Muscle of arm (tissue), 14 donors: Measurements from ENCODE around the gene SCN9A. TPM values are rescaled to one million over a fixed set of nuclear protein-coding genes. Genes with fewer than 3 reads are reported as not detected.
"Not testable (repeated sequence)": the region's sequence is repeated elsewhere in the genome, so short reads cannot be mapped to it uniquely, and the experiment has no call there.

ENCODE experiments used
- DNase-seq: peaks from one replicate; pipeline ENCODE4 v3.0.0-alpha.2; 2013
- long read RNA-seq, 11 donors: transcript quantifications; one replicate each; lab custom pipeline, GENCODE V29; 2026
- polyA plus RNA-seq, 12 donors: library from polyadenylated mRNA; unstranded; fragments of 120-200 nt; gene quantifications; one replicate each; pipeline ENCODE4 v1.2.1, GENCODE V29; 2013; ENCODE audit not compliant: insufficient read length in 12 of 12

The SCN9A gene
- 10 to 100 TPM in 1 of 12 donors, 1 to 10 TPM in 10, not detected in 1; 2.8 to 19.1 (median 4.2) TPM for polyA plus RNA-seq
- long read RNA-seq, donor 1: 0 reads
- long read RNA-seq, donor 2: 0 reads
- long read RNA-seq, donor 3: 0 reads
- long read RNA-seq, donor 4: 0 reads
- long read RNA-seq, donor 5, partial matches to known transcripts: 0 of 1 reads
- long read RNA-seq, donor 5, other reads (novel, unspliced or antisense): 0 of 1 reads
- long read RNA-seq, donor 6: 0 reads
- long read RNA-seq, donor 7: 0 reads
- long read RNA-seq, donor 8, partial matches to known transcripts: 0 of 1 reads
- long read RNA-seq, donor 8, other reads (novel, unspliced or antisense): 0 of 1 reads
- long read RNA-seq, donor 9: 0 reads
- long read RNA-seq, donor 10, partial matches to known transcripts: 0 of 1 reads
- long read RNA-seq, donor 10, other reads (novel, unspliced or antisense): 0 of 1 reads
- long read RNA-seq, donor 11: 0 reads

- peak; percentile 57 for DNase-seq
Measured at GRCh38 chr2:166375736-166376487, at the start of gene SCN9A. TSS of gene SCN9A (minus strand) at chr2:166375944. CDS start at chr2:166311756, 64,188 bp downstream.

- no peak for DNase-seq
Measured at GRCh38 chr2:166424841-166425240, 49.1 kb upstream of the SCN9A start.

- DNase-seq: peak; percentile 7
Measured at GRCh38 chr2:166419616-166419934, 43.8 kb upstream of the SCN9A start.

- no peak for DNase-seq
Measured at GRCh38 chr2:166418853-166419615, 43.3 kb upstream of the SCN9A start.

- DNase-seq: peak; percentile 24
Measured at GRCh38 chr2:166417669-166418068, 41.9 kb upstream of the SCN9A start.

GRCh38 chr2:166413255-166413654, 37.5 kb upstream of the SCN9A start:
- no peak for DNase-seq

- DNase-seq: no peak
Measured at GRCh38 chr2:166411473-166412230, 35.9 kb upstream of the SCN9A start.

- DNase-seq: no peak
Measured at GRCh38 chr2:166410828-166411472, 35.2 kb upstream of the SCN9A start.

GRCh38 chr2:166407746-166408145, 32.0 kb upstream of the SCN9A start:
- DNase-seq: not testable (repeated sequence)

GRCh38 chr2:166406374-166406773, 30.6 kb upstream of the SCN9A start:
- DNase-seq: no peak

GRCh38 chr2:166405569-166405926, 29.8 kb upstream of the SCN9A start:
- no peak for DNase-seq

- DNase-seq: no peak
Measured at GRCh38 chr2:166404831-166405568, 29.3 kb upstream of the SCN9A start.

- DNase-seq: no peak
Measured at GRCh38 chr2:166394245-166394644, 18.5 kb upstream of the SCN9A start.

GRCh38 chr2:166393008-166393407, 17.3 kb upstream of the SCN9A start:
- DNase-seq: no peak

- DNase-seq: peak; percentile 25
Measured at GRCh38 chr2:166388481-166389070, 12.8 kb upstream of the SCN9A start.

- no peak for DNase-seq
Measured at GRCh38 chr2:166385313-166385712, 9.6 kb upstream of the SCN9A start.

GRCh38 chr2:166384774-166385173, 9.0 kb upstream of the SCN9A start:
- DNase-seq: peak; percentile 34

GRCh38 chr2:166382448-166382847, 6.7 kb upstream of the SCN9A start:
- DNase-seq: no peak

- DNase-seq: no peak
Measured at GRCh38 chr2:166380615-166381014, 4.9 kb upstream of the SCN9A start.

- no peak for DNase-seq
Measured at GRCh38 chr2:166376873-166377272, 1.1 kb upstream of the SCN9A start.
